Activated CD8-positive, alpha-beta memory T cell treated with anti-CD3 and anti-CD28 coated beads, Interleukin-2, amount 50 U/mL, for 24 hours (primary cell): ENCODE data around the gene ARAP1.

Experiments
- DNase-seq: peaks from one replicate; pipeline ENCODE4 v3.0.0-alpha.2; 2020; ENCODE audit errors: extremely low read depth

Gene ARAP1

GRCh38 chr11:72668629-72669347 is 83.4 kb downstream of the ARAP1 start:
- DNase-seq: peak; percentile 24

- DNase-seq: no peak
Observed at GRCh38 chr11:72665911-72666472, 86.2 kb downstream of the ARAP1 start.

GRCh38 chr11:72662036-72662435 is 90.2 kb downstream of the ARAP1 start:
- DNase-seq: no peak

- DNase-seq: no peak
Observed at GRCh38 chr11:72661486-72661885, 90.7 kb downstream of the ARAP1 start.

GRCh38 chr11:72658989-72659640 is 93.1 kb downstream of the ARAP1 start:
- no peak for DNase-seq

- DNase-seq: no peak
Observed at GRCh38 chr11:72657411-72658100, 94.7 kb downstream of the ARAP1 start.

- no peak for DNase-seq
Observed at GRCh38 chr11:72655896-72656464, 96.2 kb downstream of the ARAP1 start.

- DNase-seq: no peak
Observed at GRCh38 chr11:72655014-72655413, 97.2 kb downstream of the ARAP1 start.

GRCh38 chr11:72653649-72654048 is 98.6 kb downstream of the ARAP1 start:
- DNase-seq: no peak

- no peak for DNase-seq
Observed at GRCh38 chr11:72652873-72653630, 99.2 kb downstream of the ARAP1 start.

GRCh38 chr11:72652133-72652532 is 100.1 kb downstream of the ARAP1 start:
- DNase-seq: no peak

- no peak for DNase-seq
Observed at GRCh38 chr11:72649215-72649976, 102.8 kb downstream of the ARAP1 start.

GRCh38 chr11:72648384-72649136 is 103.6 kb downstream of the ARAP1 start:
- DNase-seq: no peak

GRCh38 chr11:72647882-72648281 is 104.3 kb downstream of the ARAP1 start:
- no peak for DNase-seq

GRCh38 chr11:72646472-72646871 is 105.7 kb downstream of the ARAP1 start:
- DNase-seq: no peak

- DNase-seq: no peak
Observed at GRCh38 chr11:72646024-72646423, 106.2 kb downstream of the ARAP1 start.

- no peak for DNase-seq
Observed at GRCh38 chr11:72643547-72643946, 108.7 kb downstream of the ARAP1 start.

GRCh38 chr11:72642884-72643522 is 109.2 kb downstream of the ARAP1 start:
- peak; percentile 12 for DNase-seq
